ENCODE data around the gene CPNE8. TPM values are rescaled to one million over a fixed set of nuclear protein-coding genes. Genes with fewer than 3 reads are reported as not detected.

The CPNE8 gene
- total and polyA plus RNA-seq, 9 donors = 6.2 to 11.7 (median 8.5) TPM

DNA sequence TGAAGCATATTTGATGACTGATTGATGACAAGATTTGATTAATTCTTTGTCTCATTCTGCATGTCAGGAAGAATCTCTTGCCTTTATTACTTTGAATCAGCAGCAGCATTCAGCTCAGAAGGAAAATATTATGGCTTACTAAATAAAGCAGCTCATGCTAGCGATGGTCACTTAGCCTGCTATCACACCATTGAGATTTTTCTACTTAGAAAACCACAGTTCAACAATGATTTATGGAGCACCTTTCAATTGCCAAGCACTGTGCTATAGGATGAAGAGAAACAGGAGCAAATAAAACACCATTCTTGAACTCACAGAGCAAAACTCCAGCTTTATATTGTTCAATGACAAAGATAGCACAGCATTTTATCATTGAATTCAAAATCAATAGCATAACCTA, 197.7 kb downstream of the CPNE8 start:
- WGBS (ENCODE audit: insufficient coverage) = no CpG with 5 or more reads among the region's 1 CpG
- no peak overlapping the region for H3K4me3 ChIP-seq (ENCODE audit: low read length)
- H3K27ac ChIP-seq (ENCODE audit: low read length) = no peak overlapping the region
- H3K36me3 ChIP-seq (ENCODE audit: control insufficient read depth, insufficient read depth, low read length) = no peaks in the 10 kb centered on the region
- no peaks in the 10 kb centered on the region for H3K9me3 ChIP-seq (replicated peaks; ENCODE audit: control insufficient read depth, low read depth, low read length)
- no peaks in the 10 kb centered on the region for H3K4me1 ChIP-seq (ENCODE audit: control insufficient read depth, insufficient read depth, low read length)
- no peaks in the 10 kb centered on the region for H3K27me3 ChIP-seq (ENCODE audit: control insufficient read depth, insufficient read depth, low read length)
- no peak for DNase-seq

DNA sequence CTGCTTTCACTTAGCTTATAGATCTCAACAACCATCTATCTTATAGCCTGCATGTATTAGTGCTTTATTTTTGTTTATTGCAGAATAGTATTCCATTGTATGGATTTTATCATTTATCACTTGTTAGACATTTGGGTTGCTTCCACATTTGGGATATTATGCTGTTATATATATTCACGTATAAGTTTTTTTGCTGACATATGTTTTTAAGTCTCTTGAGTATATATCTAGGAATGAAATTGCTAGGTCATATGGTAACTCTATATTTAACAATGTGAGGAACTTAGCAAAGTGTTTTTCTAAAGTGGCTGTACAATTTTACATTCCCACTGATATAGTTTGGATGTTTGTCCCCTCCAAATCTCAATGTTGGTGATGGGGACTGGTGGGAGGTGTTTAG, 208.1 kb downstream of the CPNE8 start:
- no peaks in the 10 kb centered on the region for H3K9me3 ChIP-seq (replicated peaks; ENCODE audit: control insufficient read depth, low read depth, low read length)
- H3K27me3 ChIP-seq (ENCODE audit: control insufficient read depth, insufficient read depth, low read length) = no peaks in the 10 kb centered on the region
- DNase-seq = no peak
- no peaks in the 10 kb centered on the region for H3K4me1 ChIP-seq (ENCODE audit: control insufficient read depth, insufficient read depth, low read length)
- no peak overlapping the region for H3K4me3 ChIP-seq (ENCODE audit: low read length)
- H3K36me3 ChIP-seq (ENCODE audit: control insufficient read depth, insufficient read depth, low read length) = no peaks in the 10 kb centered on the region
- no CpG with 5 or more reads among the region's 1 CpG for WGBS (ENCODE audit: insufficient coverage)
- no peak overlapping the region for H3K27ac ChIP-seq (ENCODE audit: low read length)

DNA sequence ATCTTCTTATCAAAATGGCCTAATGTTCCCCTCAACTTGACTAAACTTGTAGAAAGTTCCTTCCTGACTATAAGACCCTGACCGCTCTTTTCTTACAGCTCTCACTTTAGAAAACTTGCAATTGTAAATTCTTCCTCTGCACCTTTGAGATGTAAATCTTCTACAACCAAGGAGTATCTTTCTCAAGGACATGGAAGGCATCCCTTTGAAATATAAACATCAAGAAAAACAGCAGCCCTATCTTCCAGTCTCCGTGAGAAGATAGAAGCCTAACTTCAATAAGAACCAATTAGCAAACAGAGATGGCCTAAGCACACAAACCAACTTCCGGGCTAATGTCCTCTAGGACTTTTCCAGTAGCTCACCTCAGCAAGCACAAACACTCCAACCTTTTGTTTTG, 210.3 kb downstream of the CPNE8 start:
- 40% methylated on average over 1 of the region's 3 CpGs for WGBS (ENCODE audit: insufficient coverage)
- no peaks in the 10 kb centered on the region for H3K36me3 ChIP-seq (ENCODE audit: control insufficient read depth, insufficient read depth, low read length)
- no peak overlapping the region for H3K4me3 ChIP-seq (ENCODE audit: low read length)
- H3K27ac ChIP-seq (ENCODE audit: low read length) = no peak overlapping the region
- no peaks in the 10 kb centered on the region for H3K9me3 ChIP-seq (replicated peaks; ENCODE audit: control insufficient read depth, low read depth, low read length)
- no peak for DNase-seq
- H3K4me1 ChIP-seq (ENCODE audit: control insufficient read depth, insufficient read depth, low read length) = no peaks in the 10 kb centered on the region
- H3K27me3 ChIP-seq (ENCODE audit: control insufficient read depth, insufficient read depth, low read length) = no peaks in the 10 kb centered on the region

DNA sequence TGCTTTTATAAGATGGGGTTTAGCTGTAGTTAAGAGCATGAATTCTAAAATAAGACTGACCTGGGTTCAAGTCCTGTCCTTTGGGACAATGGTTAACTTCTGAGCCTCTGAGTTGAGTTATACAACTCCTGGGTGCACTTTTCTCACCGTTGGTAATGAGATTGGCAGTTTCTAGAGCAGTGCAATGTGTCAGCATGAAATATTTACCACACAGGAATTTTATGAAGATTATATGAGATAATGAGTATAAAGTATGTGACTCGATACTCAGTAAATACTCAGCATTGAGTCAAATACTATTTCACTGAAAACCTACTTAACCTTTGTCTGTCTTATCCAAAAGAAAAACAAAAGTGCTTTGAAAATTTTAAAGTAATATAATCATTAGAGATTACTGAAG, 214.2 kb downstream of the CPNE8 start:
- WGBS (ENCODE audit: insufficient coverage) = no CpG with 5 or more reads among the region's 2 CpGs

DNA sequence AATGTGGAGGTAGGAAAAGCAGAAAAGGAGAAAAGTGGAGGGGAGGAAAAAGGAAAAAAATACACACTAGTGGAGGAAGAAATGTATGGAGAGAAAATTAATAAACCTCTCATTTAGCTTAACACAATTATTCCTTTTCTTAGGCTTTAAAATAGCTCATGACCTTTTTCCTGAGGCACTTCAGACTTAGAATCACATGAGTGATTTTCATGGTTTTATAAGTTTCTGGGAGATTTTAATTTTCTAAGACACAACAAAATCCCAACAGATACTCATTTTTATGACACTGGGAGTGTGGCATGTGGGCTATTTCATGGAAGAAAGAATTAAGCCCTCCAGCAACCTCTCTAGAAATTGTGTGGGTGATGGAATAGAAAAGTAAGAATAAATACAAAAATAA, 214.7 kb downstream of the CPNE8 start:
- Histone ChIP-seq H3K9me3 (replicated peaks; ENCODE audit: control insufficient read depth, low read depth, low read length) (peaks cover 3% of the 10 kb centered on the region), H3K27me3 (ENCODE audit: control insufficient read depth, insufficient read depth, low read length) (no peaks in the 10 kb centered on the region), H3K27ac (ENCODE audit: low read length) (no peak overlapping the region), H3K4me3 (ENCODE audit: low read length) (no peak overlapping the region), H3K36me3 (ENCODE audit: control insufficient read depth, insufficient read depth, low read length) (no peaks in the 10 kb centered on the region), H3K4me1 (ENCODE audit: control insufficient read depth, insufficient read depth, low read length) (no peaks in the 10 kb centered on the region)
- no peak for DNase-seq

More for the DNA sequence above, 214.2 kb downstream of the CPNE8 start:
- no peak overlapping the region for H3K27ac ChIP-seq (ENCODE audit: low read length)
- H3K4me3 ChIP-seq (ENCODE audit: low read length) = no peak overlapping the region
- DNase-seq = no peak
- H3K36me3 ChIP-seq (ENCODE audit: control insufficient read depth, insufficient read depth, low read length) = no peaks in the 10 kb centered on the region
- H3K9me3 ChIP-seq (replicated peaks; ENCODE audit: control insufficient read depth, low read depth, low read length) = peaks cover 3% of the 10 kb centered on the region
- H3K27me3 ChIP-seq (ENCODE audit: control insufficient read depth, insufficient read depth, low read length) = no peaks in the 10 kb centered on the region
- no peaks in the 10 kb centered on the region for H3K4me1 ChIP-seq (ENCODE audit: control insufficient read depth, insufficient read depth, low read length)

DNA sequence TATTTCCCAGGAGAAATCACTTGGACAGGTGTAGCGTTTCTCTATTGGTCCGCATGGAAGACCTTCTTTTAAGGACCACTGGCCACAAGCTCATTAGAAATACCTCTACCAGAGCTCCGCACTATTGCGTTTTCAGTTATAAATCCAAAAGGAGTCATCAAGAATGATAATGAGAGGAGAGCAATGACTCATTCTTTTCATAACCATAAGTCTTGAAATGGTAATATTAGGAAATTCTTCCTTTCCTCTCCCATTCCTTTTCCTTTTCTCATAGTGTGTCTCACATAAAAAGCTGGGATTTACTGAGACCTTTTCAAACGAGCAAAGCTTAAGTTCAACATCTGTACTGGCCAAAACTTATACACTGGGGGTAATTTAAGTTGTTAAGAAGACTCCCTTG, 215.7 kb downstream of the CPNE8 start:
- H3K4me3 ChIP-seq (ENCODE audit: low read length) = no peak overlapping the region
- H3K9me3 ChIP-seq (replicated peaks; ENCODE audit: control insufficient read depth, low read depth, low read length) = peaks cover 3% of the 10 kb centered on the region
- no peaks in the 10 kb centered on the region for H3K27me3 ChIP-seq (ENCODE audit: control insufficient read depth, insufficient read depth, low read length)
- no peaks in the 10 kb centered on the region for H3K4me1 ChIP-seq (ENCODE audit: control insufficient read depth, insufficient read depth, low read length)
- no peak for DNase-seq
- no CpG with 5 or more reads among the region's 5 CpGs for WGBS (ENCODE audit: insufficient coverage)
- no peak overlapping the region for H3K27ac ChIP-seq (ENCODE audit: low read length)
- H3K36me3 ChIP-seq (ENCODE audit: control insufficient read depth, insufficient read depth, low read length) = no peaks in the 10 kb centered on the region

DNA sequence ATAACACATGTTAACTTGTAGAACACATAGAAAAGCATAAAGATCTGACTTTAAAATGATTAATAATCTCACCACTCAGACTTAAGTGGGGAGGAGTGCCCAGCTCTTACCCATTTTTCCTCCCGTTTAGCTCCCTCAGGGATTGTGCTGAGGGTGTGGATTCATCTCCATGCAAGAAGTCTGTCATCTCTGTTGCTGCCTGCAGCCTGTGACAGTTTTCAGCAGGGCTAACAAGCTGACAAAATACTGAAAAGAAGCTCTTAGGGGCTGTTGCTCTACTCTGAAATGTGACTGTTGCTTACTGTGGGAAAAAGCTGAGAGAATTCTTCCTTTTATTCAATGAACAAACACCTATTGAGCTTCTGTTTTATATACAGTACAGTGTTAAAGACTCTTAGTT, 216.2 kb downstream of the CPNE8 start:
- WGBS (ENCODE audit: insufficient coverage) = no CpG with 5 or more reads among the region's 1 CpG

DNA sequence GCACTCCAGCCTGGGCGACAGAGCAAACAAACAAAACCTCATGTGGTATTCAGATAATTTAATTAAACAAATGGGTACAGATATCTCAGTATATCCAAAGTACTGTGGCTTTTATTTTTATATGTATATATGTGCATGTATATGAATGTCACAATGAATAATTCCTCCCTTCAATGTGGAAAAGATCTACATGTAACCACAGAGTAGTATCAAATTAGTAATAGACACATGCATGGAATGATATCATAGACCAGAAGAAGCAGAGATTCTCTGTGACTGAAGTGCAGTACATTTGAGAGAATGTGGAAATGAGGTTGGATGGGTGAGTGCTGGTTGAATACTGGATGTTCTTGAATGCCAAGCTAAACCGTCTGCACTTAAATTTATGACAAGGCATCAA, 222.9 kb downstream of the CPNE8 start:
- 67% methylated on average over 1 of the region's 2 CpGs for WGBS (ENCODE audit: insufficient coverage)
- no peak overlapping the region for H3K27ac ChIP-seq (ENCODE audit: low read length)
- H3K36me3 ChIP-seq (ENCODE audit: control insufficient read depth, insufficient read depth, low read length) = no peaks in the 10 kb centered on the region
- DNase-seq = no peak
- no peak overlapping the region for H3K4me3 ChIP-seq (ENCODE audit: low read length)
- peaks cover 3% of the 10 kb centered on the region for H3K9me3 ChIP-seq (replicated peaks; ENCODE audit: control insufficient read depth, low read depth, low read length)
- no peaks in the 10 kb centered on the region for H3K4me1 ChIP-seq (ENCODE audit: control insufficient read depth, insufficient read depth, low read length)
- no peaks in the 10 kb centered on the region for H3K27me3 ChIP-seq (ENCODE audit: control insufficient read depth, insufficient read depth, low read length)

More for the DNA sequence above, 216.2 kb downstream of the CPNE8 start:
- Histone ChIP-seq H3K9me3 (replicated peaks; ENCODE audit: control insufficient read depth, low read depth, low read length) (peaks cover 3% of the 10 kb centered on the region), H3K27me3 (ENCODE audit: control insufficient read depth, insufficient read depth, low read length) (no peaks in the 10 kb centered on the region), H3K36me3 (ENCODE audit: control insufficient read depth, insufficient read depth, low read length) (no peaks in the 10 kb centered on the region), H3K27ac (ENCODE audit: low read length) (no peak overlapping the region), H3K4me1 (ENCODE audit: control insufficient read depth, insufficient read depth, low read length) (no peaks in the 10 kb centered on the region), H3K4me3 (ENCODE audit: low read length) (no peak overlapping the region)
- no peak for DNase-seq

DNA sequence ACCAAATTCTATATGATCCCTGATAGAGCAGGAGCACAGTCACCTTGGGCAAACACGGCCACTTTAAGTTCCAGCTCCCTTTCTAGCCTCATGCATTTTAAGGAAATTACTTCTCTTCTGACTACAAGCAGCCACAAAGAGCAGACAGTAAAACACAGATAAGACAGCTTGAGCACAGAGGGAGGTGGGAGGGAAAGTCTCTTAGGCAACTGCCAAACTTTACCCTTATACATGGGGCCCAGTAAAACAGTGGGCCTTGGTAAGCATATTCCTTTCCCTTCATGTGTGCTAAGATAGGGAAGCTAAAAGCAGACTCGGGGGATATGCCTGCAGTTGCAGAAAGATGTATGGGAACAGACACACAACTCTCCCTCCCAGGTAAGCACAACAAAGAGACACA, 235.9 kb downstream of the CPNE8 start:
- Histone ChIP-seq H3K9me3 (replicated peaks; ENCODE audit: control insufficient read depth, low read depth, low read length) (no peaks in the 10 kb centered on the region), H3K27me3 (ENCODE audit: control insufficient read depth, insufficient read depth, low read length) (no peaks in the 10 kb centered on the region), H3K4me3 (ENCODE audit: low read length) (no peak overlapping the region), H3K36me3 (ENCODE audit: control insufficient read depth, insufficient read depth, low read length) (no peaks in the 10 kb centered on the region), H3K4me1 (ENCODE audit: control insufficient read depth, insufficient read depth, low read length) (no peaks in the 10 kb centered on the region), H3K27ac (ENCODE audit: low read length) (no peak overlapping the region)
- WGBS (ENCODE audit: insufficient coverage) = no CpG with 5 or more reads among the region's 2 CpGs
- peak; percentile 21 for DNase-seq

DNA sequence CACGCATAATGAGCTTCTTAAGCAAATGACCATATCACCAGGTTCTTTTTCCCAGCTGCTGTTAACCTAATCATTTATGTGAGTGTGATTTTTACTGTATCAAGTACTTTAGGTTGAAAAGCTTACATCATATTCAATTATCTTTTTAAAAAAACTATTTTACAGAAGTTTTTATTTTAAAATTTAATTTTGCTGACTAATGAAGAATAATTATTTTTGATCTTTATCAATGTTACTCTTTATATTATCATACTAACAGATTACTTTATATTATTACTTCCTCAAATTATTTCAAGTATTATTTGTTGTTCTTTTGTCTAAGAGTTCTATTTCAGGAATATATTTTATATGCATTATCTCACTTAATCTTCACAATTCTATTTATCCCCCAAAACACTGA, 236.3 kb downstream of the CPNE8 start:
- Histone ChIP-seq H3K27me3 (ENCODE audit: control insufficient read depth, insufficient read depth, low read length) (no peaks in the 10 kb centered on the region), H3K36me3 (ENCODE audit: control insufficient read depth, insufficient read depth, low read length) (no peaks in the 10 kb centered on the region), H3K4me1 (ENCODE audit: control insufficient read depth, insufficient read depth, low read length) (no peaks in the 10 kb centered on the region), H3K9me3 (replicated peaks; ENCODE audit: control insufficient read depth, low read depth, low read length) (no peaks in the 10 kb centered on the region), H3K27ac (ENCODE audit: low read length) (no peak overlapping the region), H3K4me3 (ENCODE audit: low read length) (no peak overlapping the region)
- no peak for DNase-seq
- WGBS (ENCODE audit: insufficient coverage) = no CpG with 5 or more reads among the region's 1 CpG

DNA sequence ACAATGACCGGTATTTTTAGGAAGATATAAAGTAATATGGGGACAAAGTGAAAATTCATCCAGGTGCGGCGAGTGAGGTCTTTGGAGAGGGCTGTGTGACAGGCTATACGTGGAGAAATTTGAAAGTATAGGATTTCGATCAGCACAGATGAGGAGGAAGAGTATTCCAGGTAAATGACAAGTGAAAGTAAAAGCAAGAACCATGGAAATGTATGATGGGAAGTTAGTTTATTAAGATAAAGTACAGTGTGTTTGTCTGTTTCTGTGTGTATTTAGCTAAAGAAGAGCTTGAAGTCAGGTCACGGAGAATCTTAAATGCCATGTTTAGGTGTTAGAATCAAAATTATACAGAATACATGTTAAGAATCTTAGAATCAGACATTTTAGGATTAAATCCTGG, 239.0 kb downstream of the CPNE8 start:
- H3K4me1 ChIP-seq (ENCODE audit: control insufficient read depth, insufficient read depth, low read length) = no peaks in the 10 kb centered on the region
- H3K36me3 ChIP-seq (ENCODE audit: control insufficient read depth, insufficient read depth, low read length) = no peaks in the 10 kb centered on the region
- peaks cover 5% of the 10 kb centered on the region for H3K9me3 ChIP-seq (replicated peaks; ENCODE audit: control insufficient read depth, low read depth, low read length)
- 86% methylated on average over 5 of the region's 6 CpGs for WGBS (ENCODE audit: insufficient coverage)
- no peak overlapping the region for H3K27ac ChIP-seq (ENCODE audit: low read length)
- no peaks in the 10 kb centered on the region for H3K27me3 ChIP-seq (ENCODE audit: control insufficient read depth, insufficient read depth, low read length)
- no peak overlapping the region for H3K4me3 ChIP-seq (ENCODE audit: low read length)
- DNase-seq = no peak

Measured in muscle of leg (tissue), 11 donors.